KMS-11 (cell line): ENCODE measurements around the gene SRBD1.

Experiments used
- H2AFZ ChIP-seq: fragments of 200-600 bp; sonication (generic); 2 replicates; pipeline ENCODE4 v1.6.1; 2016; ENCODE audit warnings: antibody characterized with exemption, mixed run types, low read depth
- H3K27ac ChIP-seq: fragments of 200-600 bp; sonication (generic); 2 replicates; pipeline ENCODE4 v1.6.1; 2016; ENCODE audit warnings: mild to moderate bottlenecking, mixed run types
- H3K27me3 ChIP-seq: fragments of 200-600 bp; sonication (generic); 2 replicates; pipeline ENCODE4 v1.6.1; 2017; ENCODE audit warnings: mild to moderate bottlenecking, low read depth, mixed run types, moderate library complexity; ENCODE audit not compliant: insufficient read depth
- H3K36me3 ChIP-seq: fragments of 200-600 bp; sonication (generic); 2 replicates; pipeline ENCODE4 v1.6.1; 2017; ENCODE audit warnings: mild to moderate bottlenecking, mixed run types; ENCODE audit not compliant: insufficient read depth
- H3K4me1 ChIP-seq: fragments of 200-600 bp; sonication (generic); 2 replicates; pipeline ENCODE4 v1.6.1; 2016; ENCODE audit warnings: mild to moderate bottlenecking, low read depth, mixed run types; ENCODE audit not compliant: poor library complexity, severe bottlenecking
- H3K4me2 ChIP-seq: fragments of 200-600 bp; sonication (generic); 2 replicates; pipeline ENCODE4 v1.7.0; 2016; ENCODE audit warnings: mild to moderate bottlenecking, mixed run types
- H3K4me3 ChIP-seq: fragments of 200-600 bp; sonication (generic); IDR thresholded peaks from 2 replicates; pipeline ENCODE4 v1.6.1; 2017; ENCODE audit warnings: low read depth, low read length, mixed read lengths; ENCODE audit not compliant: insufficient read depth
- H3K79me2 ChIP-seq: fragments of 200-600 bp; sonication (generic); 2 replicates; pipeline ENCODE4 v1.6.1; 2016; ENCODE audit warnings: low read depth, mixed run types; ENCODE audit not compliant: insufficient read depth
- H3K9ac ChIP-seq: fragments of 200-600 bp; sonication (generic); 2 replicates; pipeline ENCODE4 v1.6.1; 2016; ENCODE audit warnings: mild to moderate bottlenecking, mixed run types
- H4K20me1 ChIP-seq: fragments of 200-600 bp; sonication (generic); 2 replicates; pipeline ENCODE4 v1.6.1; 2016; ENCODE audit warnings: mild to moderate bottlenecking, mixed run types; ENCODE audit not compliant: insufficient read depth
- TF ChIP-seq, protein P1 (sequence below): fragments of 200-600 bp; sonication (generic); conservative IDR thresholded peaks from 2 replicates; pipeline ENCODE4 v1.6.1; 2017; ENCODE audit warnings: low read depth, mild to moderate bottlenecking, antibody characterized with exemption, low read length, moderate library complexity, mixed read lengths

SRBD1 gene

DNA sequence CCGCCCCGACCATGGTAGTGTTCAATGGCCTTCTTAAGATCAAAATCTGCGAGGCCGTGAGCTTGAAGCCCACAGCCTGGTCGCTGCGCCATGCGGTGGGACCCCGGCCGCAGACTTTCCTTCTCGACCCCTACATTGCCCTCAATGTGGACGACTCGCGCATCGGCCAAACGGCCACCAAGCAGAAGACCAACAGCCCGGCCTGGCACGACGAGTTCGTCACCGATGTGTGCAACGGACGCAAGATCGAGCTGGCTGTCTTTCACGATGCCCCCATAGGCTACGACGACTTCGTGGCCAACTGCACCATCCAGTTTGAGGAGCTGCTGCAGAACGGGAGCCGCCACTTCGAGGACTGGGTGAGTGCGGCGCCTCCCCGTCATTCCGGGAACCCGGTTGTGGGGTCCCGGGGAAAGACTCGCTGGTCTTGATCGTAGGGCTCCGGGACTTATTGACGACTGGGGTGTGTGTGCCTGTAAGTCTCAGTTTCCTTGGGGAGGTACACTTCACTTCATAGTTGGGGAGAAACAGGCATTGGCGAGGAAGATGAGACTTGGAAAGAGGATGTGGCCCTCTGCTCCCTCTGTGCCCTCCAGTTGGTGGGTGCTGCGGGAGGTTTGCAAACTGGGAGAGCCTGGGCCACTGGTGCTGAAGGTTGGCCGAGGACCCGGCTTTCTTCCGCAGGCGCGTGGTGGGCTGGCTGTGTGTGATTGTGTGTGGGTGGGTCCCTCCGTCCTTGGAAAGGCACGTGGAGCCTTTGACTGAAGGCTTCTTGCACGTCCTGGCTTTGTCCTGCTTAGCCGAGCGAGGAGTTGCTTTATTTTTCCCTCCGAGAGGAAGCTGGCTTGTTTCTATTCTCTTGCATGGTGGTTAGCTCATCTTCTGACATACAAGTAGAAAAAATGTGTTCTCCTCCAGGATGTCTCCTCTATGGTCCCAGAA lies 41.3 kb upstream of the SRBD1 start:
- Histone ChIP-seq H3K4me2 (peak overlapping the region; percentile 79; the same call in 1 of the 2 replicates), H2AFZ (peak overlapping the region; percentile 99; the same call in 1 of the 2 replicates), H3K27ac (no peak overlapping the region)

DNA sequence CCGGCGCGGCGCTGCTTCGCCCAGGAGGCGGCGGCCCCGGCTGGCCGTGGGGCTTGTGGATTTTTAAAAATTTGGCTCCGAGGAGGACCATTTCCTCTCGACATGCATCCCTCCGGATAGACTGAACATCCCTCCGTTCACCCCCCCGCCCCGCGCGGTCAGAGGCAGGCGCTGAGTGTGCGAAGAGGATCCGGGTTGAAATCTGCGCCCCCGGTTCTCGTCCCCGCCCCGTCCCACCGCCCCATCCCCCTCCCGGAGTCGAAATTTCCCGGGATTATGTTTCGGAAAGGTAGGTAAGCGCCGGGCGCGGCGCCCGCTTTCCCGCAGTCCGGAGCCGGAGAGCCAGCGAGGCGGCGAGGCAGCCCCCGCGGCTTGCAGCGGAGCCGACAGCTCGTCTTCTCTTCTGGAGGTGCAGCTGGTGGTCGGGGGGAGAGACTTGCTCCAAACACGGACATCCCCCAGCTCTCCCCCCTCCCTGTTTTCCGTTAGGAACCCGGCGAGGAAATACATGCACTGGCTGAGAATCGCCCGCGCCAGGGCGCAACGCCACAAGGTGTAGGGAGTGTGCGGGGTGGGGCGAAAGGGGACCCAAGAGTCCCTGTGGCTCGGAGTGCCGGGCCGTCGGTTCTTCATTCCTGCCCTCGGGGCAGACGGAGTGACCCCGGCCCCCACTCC lies 40.5 kb upstream of the SRBD1 start, which contains the start of gene PRKCE:
TSS of gene PRKCE (plus strand) at position 261 of the 675 bp plus-strand sequence.
- TF ChIP-seq, protein P1, sequence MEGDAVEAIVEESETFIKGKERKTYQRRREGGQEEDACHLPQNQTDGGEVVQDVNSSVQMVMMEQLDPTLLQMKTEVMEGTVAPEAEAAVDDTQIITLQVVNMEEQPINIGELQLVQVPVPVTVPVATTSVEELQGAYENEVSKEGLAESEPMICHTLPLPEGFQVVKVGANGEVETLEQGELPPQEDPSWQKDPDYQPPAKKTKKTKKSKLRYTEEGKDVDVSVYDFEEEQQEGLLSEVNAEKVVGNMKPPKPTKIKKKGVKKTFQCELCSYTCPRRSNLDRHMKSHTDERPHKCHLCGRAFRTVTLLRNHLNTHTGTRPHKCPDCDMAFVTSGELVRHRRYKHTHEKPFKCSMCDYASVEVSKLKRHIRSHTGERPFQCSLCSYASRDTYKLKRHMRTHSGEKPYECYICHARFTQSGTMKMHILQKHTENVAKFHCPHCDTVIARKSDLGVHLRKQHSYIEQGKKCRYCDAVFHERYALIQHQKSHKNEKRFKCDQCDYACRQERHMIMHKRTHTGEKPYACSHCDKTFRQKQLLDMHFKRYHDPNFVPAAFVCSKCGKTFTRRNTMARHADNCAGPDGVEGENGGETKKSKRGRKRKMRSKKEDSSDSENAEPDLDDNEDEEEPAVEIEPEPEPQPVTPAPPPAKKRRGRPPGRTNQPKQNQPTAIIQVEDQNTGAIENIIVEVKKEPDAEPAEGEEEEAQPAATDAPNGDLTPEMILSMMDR, result no peak
- peak within 1 kb of the TSS; percentile 16; the same call in 1 of the 2 replicates for H3K27ac ChIP-seq
- no peaks in the 10 kb centered on the region for H4K20me1 ChIP-seq
- H3K36me3 ChIP-seq, result no peaks in the 10 kb centered on the region
- peaks cover 9% of the 10 kb centered on the region for H3K27me3 ChIP-seq
- peaks cover 5% of the 10 kb centered on the region for H3K4me1 ChIP-seq
- peak within 1 kb of the TSS; percentile 90 for H3K4me3 ChIP-seq
- H3K79me2 ChIP-seq, result no peaks in the 10 kb centered on the region
- peak within 1 kb of the TSS; percentile 55 for H3K9ac ChIP-seq
- H2AFZ ChIP-seq, result peak within 1 kb of the TSS; percentile 99
- H3K4me2 ChIP-seq, result peak within 1 kb of the TSS; percentile 79

More for the DNA sequence above, 41.3 kb upstream of the SRBD1 start:
- TF ChIP-seq, protein P1, result no peak
- Histone ChIP-seq H3K27me3 (peaks cover 9% of the 10 kb centered on the region), H3K36me3 (no peaks in the 10 kb centered on the region), H4K20me1 (no peaks in the 10 kb centered on the region), H3K79me2 (no peaks in the 10 kb centered on the region), H3K9ac (no peak overlapping the region), H3K4me3 (no peak overlapping the region), H3K4me1 (peaks cover 5% of the 10 kb centered on the region)

- H3K27me3 ChIP-seq, result peaks cover 9% of the 10 kb centered on the region
- H3K4me1 ChIP-seq, result peaks cover 5% of the 10 kb centered on the region
- H3K36me3 ChIP-seq, result no peaks in the 10 kb centered on the region
- peak overlapping the region; percentile 79 for H3K4me2 ChIP-seq
- TF ChIP-seq, protein P1, result peak; percentile 36; the same call in 1 of the 2 replicates
- H3K27ac ChIP-seq, result peak overlapping the region; percentile 16; the same call in 1 of the 2 replicates
- H3K79me2 ChIP-seq, result no peaks in the 10 kb centered on the region
- H3K9ac ChIP-seq, result peak overlapping the region; percentile 55
- peak overlapping the region; percentile 99 for H2AFZ ChIP-seq
- no peaks in the 10 kb centered on the region for H4K20me1 ChIP-seq
- no peak overlapping the region for H3K4me3 ChIP-seq
These were observed 39.9 kb upstream of the SRBD1 start for GRCh38 chr2:45650851-45651414.
